Mucosa of rectum (tissue), 2 donors: ENCODE results near the gene MOCS2.

Experiments used
- H3K27ac ChIP-seq, 2 donors: one replicate each; pipeline ENCODE4 v1.7.0; 2013; ENCODE audit warnings: inconsistent platforms in 2 of 2, low read depth in 2 of 2, low read length in 2 of 2
- H3K27me3 ChIP-seq, 2 donors: one replicate each; pipeline ENCODE4 v1.7.0; 2013; ENCODE audit warnings: low read length in 2 of 2; ENCODE audit not compliant: control insufficient read depth in 2 of 2, insufficient read depth in 2 of 2
- H3K36me3 ChIP-seq, 2 donors: one replicate each; pipeline ENCODE4 v1.7.0; 2013; ENCODE audit warnings: low read length in 2 of 2; ENCODE audit not compliant: control insufficient read depth in 2 of 2, insufficient read depth in 2 of 2
- H3K4me1 ChIP-seq, 2 donors: one replicate each; pipeline ENCODE4 v1.7.0; 2013; ENCODE audit warnings: low read length in 2 of 2, mild to moderate bottlenecking in 1 of 2; ENCODE audit not compliant: control insufficient read depth in 2 of 2, insufficient read depth in 2 of 2
- H3K4me3 ChIP-seq, 2 donors: one replicate each; pipeline ENCODE4 v1.7.0; 2013; ENCODE audit warnings: low read length in 2 of 2
- H3K9ac ChIP-seq, 2 donors: one replicate each; pipeline ENCODE4 v1.7.0; 2013; ENCODE audit warnings: low read length in 2 of 2, low read depth in 1 of 2, mild to moderate bottlenecking in 1 of 2
- H3K9me3 ChIP-seq, 2 donors: one replicate each; pipeline ENCODE4 v1.7.0; 2013; ENCODE audit warnings: low read length in 2 of 2; ENCODE audit not compliant: control insufficient read depth in 2 of 2
- donor health status: healthy.
- donor health status: Normal muscosa, but diverticular disease.

Gene MOCS2

GRCh38 chr5:53063791-53064190 is 45.8 kb downstream of the MOCS2 start:
- Histone ChIP-seq H3K36me3 (peaks cover 19 to 37% of the 10 kb centered on the region in 2 donors), H3K4me1 (no peaks in the 10 kb centered on the region), H3K27ac (no peak overlapping the region), H3K9ac (no peak overlapping the region), H3K9me3 (no peaks in the 10 kb centered on the region), H3K27me3 (no peaks in the 10 kb centered on the region), H3K4me3 (no peak overlapping the region)

GRCh38 chr5:53063176-53063575 is 46.4 kb downstream of the MOCS2 start:
- H3K4me1 ChIP-seq = no peaks in the 10 kb centered on the region
- H3K9me3 ChIP-seq = no peaks in the 10 kb centered on the region
- no peak overlapping the region for H3K9ac ChIP-seq
- peaks cover 15 to 33% of the 10 kb centered on the region in 2 donors for H3K36me3 ChIP-seq
- H3K4me3 ChIP-seq = no peak overlapping the region
- no peak overlapping the region for H3K27ac ChIP-seq
- no peaks in the 10 kb centered on the region for H3K27me3 ChIP-seq

- Histone ChIP-seq H3K27ac (no peak overlapping the region), H3K4me1 (no peaks in the 10 kb centered on the region), H3K36me3 (peaks cover 11 to 23% of the 10 kb centered on the region in 2 donors), H3K9ac (no peak overlapping the region), H3K27me3 (no peaks in the 10 kb centered on the region), H3K4me3 (no peak overlapping the region), H3K9me3 (no peaks in the 10 kb centered on the region)
Measured at GRCh38 chr5:53059281-53059680, 50.3 kb downstream of the MOCS2 start.

- Histone ChIP-seq H3K36me3 (peaks cover 7 to 16% of the 10 kb centered on the region in 2 donors), H3K9ac (no peak overlapping the region), H3K4me1 (no peaks in the 10 kb centered on the region), H3K27ac (no peak overlapping the region), H3K9me3 (no peaks in the 10 kb centered on the region), H3K4me3 (no peak overlapping the region), H3K27me3 (no peaks in the 10 kb centered on the region)
Measured at GRCh38 chr5:53055365-53055764, 54.2 kb downstream of the MOCS2 start.

GRCh38 chr5:53053364-53053763 is 56.2 kb downstream of the MOCS2 start:
- no peak overlapping the region for H3K27ac ChIP-seq
- no peaks in the 10 kb centered on the region for H3K4me1 ChIP-seq
- no peak overlapping the region for H3K9ac ChIP-seq
- peaks cover 8 to 9% of the 10 kb centered on the region in 2 donors for H3K36me3 ChIP-seq
- H3K27me3 ChIP-seq = no peaks in the 10 kb centered on the region
- no peak overlapping the region for H3K4me3 ChIP-seq
- no peaks in the 10 kb centered on the region for H3K9me3 ChIP-seq

- no peak overlapping the region for H3K27ac ChIP-seq
- H3K36me3 ChIP-seq = peaks cover 8 to 11% of the 10 kb centered on the region in 2 donors
- no peaks in the 10 kb centered on the region for H3K9me3 ChIP-seq
- no peak overlapping the region for H3K4me3 ChIP-seq
- H3K9ac ChIP-seq = no peak overlapping the region
- H3K27me3 ChIP-seq = no peaks in the 10 kb centered on the region
- no peaks in the 10 kb centered on the region for H3K4me1 ChIP-seq
Measured at GRCh38 chr5:53052499-53052898, 57.1 kb downstream of the MOCS2 start.

GRCh38 chr5:53048248-53048647 is 61.3 kb downstream of the MOCS2 start:
- H3K36me3 ChIP-seq = peaks cover 8% of the 10 kb centered on the region in 2 donors
- no peaks in the 10 kb centered on the region for H3K4me1 ChIP-seq
- no peak overlapping the region for H3K27ac ChIP-seq
- no peaks in the 10 kb centered on the region for H3K27me3 ChIP-seq
- H3K9ac ChIP-seq = no peak overlapping the region
- no peak overlapping the region for H3K4me3 ChIP-seq
- no peaks in the 10 kb centered on the region for H3K9me3 ChIP-seq
